HG02763 (cell line): ENCODE data around the gene TAS2R16.

Source experiments
- ATAC-seq: cut with Tn5 transposase; IDR thresholded peaks from one replicate; pipeline ENCODE4 v1.9.1; 2021; ENCODE audit warnings: mild to moderate bottlenecking, moderate library complexity; ENCODE audit not compliant: unreplicated experiment

TAS2R16 gene

GRCh38 chr7:122995600-122995999 lies at the start of gene TAS2R16:
Gene TAS2R16 (minus strand): TSS chr7:122995700. CDS start chr7:122995634, 66 bp downstream.
- ATAC-seq, result no peak

- ATAC-seq, result no peak
Observed at GRCh38 chr7:123043642-123044041, 48.1 kb upstream of the TAS2R16 start.

- ATAC-seq, result no peak
Observed at GRCh38 chr7:123041101-123041500, 45.6 kb upstream of the TAS2R16 start.

- no peak for ATAC-seq
Observed at GRCh38 chr7:123039269-123039668, 43.8 kb upstream of the TAS2R16 start.

GRCh38 chr7:123034106-123034505 lies 38.6 kb upstream of the TAS2R16 start:
- no peak for ATAC-seq

GRCh38 chr7:123030631-123031030 lies 35.1 kb upstream of the TAS2R16 start:
- ATAC-seq, result no peak

GRCh38 chr7:123028339-123028738 lies 32.8 kb upstream of the TAS2R16 start:
- ATAC-seq, result no peak

GRCh38 chr7:123026251-123026650 lies 30.8 kb upstream of the TAS2R16 start:
- ATAC-seq, result no peak

GRCh38 chr7:123024989-123025758 lies 29.7 kb upstream of the TAS2R16 start:
- no peak for ATAC-seq

GRCh38 chr7:123023126-123023525 lies 27.6 kb upstream of the TAS2R16 start:
- no peak for ATAC-seq

GRCh38 chr7:123022576-123022975 lies 27.1 kb upstream of the TAS2R16 start:
- no peak for ATAC-seq

- no peak for ATAC-seq
Observed at GRCh38 chr7:123012435-123012834, 16.9 kb upstream of the TAS2R16 start.

GRCh38 chr7:123011766-123012369 lies 16.4 kb upstream of the TAS2R16 start:
- ATAC-seq, result no peak

- no peak for ATAC-seq
Observed at GRCh38 chr7:123004931-123005330, 9.4 kb upstream of the TAS2R16 start.

GRCh38 chr7:123003539-123004126 lies 8.1 kb upstream of the TAS2R16 start:
- no peak for ATAC-seq

- no peak for ATAC-seq
Observed at GRCh38 chr7:122989577-122989976, 5.9 kb downstream of the TAS2R16 start.

GRCh38 chr7:122989041-122989440 lies 6.5 kb downstream of the TAS2R16 start:
- ATAC-seq, result no peak

- ATAC-seq, result no peak
Observed at GRCh38 chr7:122988333-122988732, 7.2 kb downstream of the TAS2R16 start.

- ATAC-seq, result no peak
Observed at GRCh38 chr7:122987463-122987862, 8.0 kb downstream of the TAS2R16 start.

GRCh38 chr7:122984021-122984420 lies 11.5 kb downstream of the TAS2R16 start:
- ATAC-seq, result no peak

GRCh38 chr7:122983261-122983660 lies 12.2 kb downstream of the TAS2R16 start:
- ATAC-seq, result no peak

- ATAC-seq, result no peak
Observed at GRCh38 chr7:122975341-122975740, 20.2 kb downstream of the TAS2R16 start.
